Measurements from ENCODE around the gene RHBG.
A peak's percentile ranks its signal among the peaks of the same experiment; 100 is the strongest.

GRCh38 chr1:156338180-156338976, 30.6 kb upstream of the RHBG start, which contains the start of the genes CCT3 and TSACC:
- TF ChIP-seq, protein P1, sequence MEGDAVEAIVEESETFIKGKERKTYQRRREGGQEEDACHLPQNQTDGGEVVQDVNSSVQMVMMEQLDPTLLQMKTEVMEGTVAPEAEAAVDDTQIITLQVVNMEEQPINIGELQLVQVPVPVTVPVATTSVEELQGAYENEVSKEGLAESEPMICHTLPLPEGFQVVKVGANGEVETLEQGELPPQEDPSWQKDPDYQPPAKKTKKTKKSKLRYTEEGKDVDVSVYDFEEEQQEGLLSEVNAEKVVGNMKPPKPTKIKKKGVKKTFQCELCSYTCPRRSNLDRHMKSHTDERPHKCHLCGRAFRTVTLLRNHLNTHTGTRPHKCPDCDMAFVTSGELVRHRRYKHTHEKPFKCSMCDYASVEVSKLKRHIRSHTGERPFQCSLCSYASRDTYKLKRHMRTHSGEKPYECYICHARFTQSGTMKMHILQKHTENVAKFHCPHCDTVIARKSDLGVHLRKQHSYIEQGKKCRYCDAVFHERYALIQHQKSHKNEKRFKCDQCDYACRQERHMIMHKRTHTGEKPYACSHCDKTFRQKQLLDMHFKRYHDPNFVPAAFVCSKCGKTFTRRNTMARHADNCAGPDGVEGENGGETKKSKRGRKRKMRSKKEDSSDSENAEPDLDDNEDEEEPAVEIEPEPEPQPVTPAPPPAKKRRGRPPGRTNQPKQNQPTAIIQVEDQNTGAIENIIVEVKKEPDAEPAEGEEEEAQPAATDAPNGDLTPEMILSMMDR (conservative IDR thresholded peaks at IDR 0.05; ENCODE audit: low read depth in 2 of 2) = 0 out of 4 replicates have a peak, but pooled peaks of 1 of the 2 experiments have one; percentile 5
- TF ChIP-seq, protein P2, sequence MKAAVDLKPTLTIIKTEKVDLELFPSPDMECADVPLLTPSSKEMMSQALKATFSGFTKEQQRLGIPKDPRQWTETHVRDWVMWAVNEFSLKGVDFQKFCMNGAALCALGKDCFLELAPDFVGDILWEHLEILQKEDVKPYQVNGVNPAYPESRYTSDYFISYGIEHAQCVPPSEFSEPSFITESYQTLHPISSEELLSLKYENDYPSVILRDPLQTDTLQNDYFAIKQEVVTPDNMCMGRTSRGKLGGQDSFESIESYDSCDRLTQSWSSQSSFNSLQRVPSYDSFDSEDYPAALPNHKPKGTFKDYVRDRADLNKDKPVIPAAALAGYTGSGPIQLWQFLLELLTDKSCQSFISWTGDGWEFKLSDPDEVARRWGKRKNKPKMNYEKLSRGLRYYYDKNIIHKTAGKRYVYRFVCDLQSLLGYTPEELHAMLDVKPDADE (IDR thresholded peaks at IDR 0.05) = peak; percentile 97

Data from GM23338 (cell line).